Activated CD4-positive, alpha-beta T cell treated with anti-CD3 and anti-CD28 coated beads, Interleukin-2, amount 10 ng/mL, durations not matched to agents 24 days and 14 days (primary cell): ENCODE results near the gene SLC34A1. TPM values are rescaled to one million over a fixed set of nuclear protein-coding genes. Genes with fewer than 3 reads are reported as not detected.

Source experiments
- DNase-seq: peaks from one replicate; pipeline ENCODE4 v3.0.0; 2022
- H3K27ac Mint-ChIP-seq: one replicate; pipeline ENCODE4 v1.8.0; 2022; ENCODE audit warnings: mild to moderate bottlenecking, mixed read lengths
- H3K27me3 Mint-ChIP-seq: one replicate; pipeline ENCODE4 v1.8.0; 2022; ENCODE audit warnings: mixed read lengths
- H3K36me3 Mint-ChIP-seq: one replicate; pipeline ENCODE4 v1.8.0; 2022; ENCODE audit warnings: low read depth, mild to moderate bottlenecking, mixed read lengths
- H3K4me1 Mint-ChIP-seq: one replicate; pipeline ENCODE4 v1.8.0; 2021; ENCODE audit warnings: mixed read lengths
- H3K4me3 Mint-ChIP-seq: one replicate; pipeline ENCODE4 v1.8.0; 2022; ENCODE audit warnings: mild to moderate bottlenecking, moderate library complexity, mixed read lengths
- H3K9me3 Mint-ChIP-seq: one replicate; pipeline ENCODE4 v1.8.0; 2021; ENCODE audit warnings: mixed read lengths
- intact Hi-C: fragments of 100-400 bp; cut with micrococcal nuclease; formaldehyde crosslinking; loops from one replicate; pipeline ENCODE4 v1.15.1; 2023
- total RNA-seq: library from RNA; stranded (reverse); gene quantifications from 2 replicates; pipeline ENCODE4 v1.2.3, GENCODE V29; 2022

The SLC34A1 gene
- total RNA-seq, 1 donor from 2014 or later: not detected

DNA sequence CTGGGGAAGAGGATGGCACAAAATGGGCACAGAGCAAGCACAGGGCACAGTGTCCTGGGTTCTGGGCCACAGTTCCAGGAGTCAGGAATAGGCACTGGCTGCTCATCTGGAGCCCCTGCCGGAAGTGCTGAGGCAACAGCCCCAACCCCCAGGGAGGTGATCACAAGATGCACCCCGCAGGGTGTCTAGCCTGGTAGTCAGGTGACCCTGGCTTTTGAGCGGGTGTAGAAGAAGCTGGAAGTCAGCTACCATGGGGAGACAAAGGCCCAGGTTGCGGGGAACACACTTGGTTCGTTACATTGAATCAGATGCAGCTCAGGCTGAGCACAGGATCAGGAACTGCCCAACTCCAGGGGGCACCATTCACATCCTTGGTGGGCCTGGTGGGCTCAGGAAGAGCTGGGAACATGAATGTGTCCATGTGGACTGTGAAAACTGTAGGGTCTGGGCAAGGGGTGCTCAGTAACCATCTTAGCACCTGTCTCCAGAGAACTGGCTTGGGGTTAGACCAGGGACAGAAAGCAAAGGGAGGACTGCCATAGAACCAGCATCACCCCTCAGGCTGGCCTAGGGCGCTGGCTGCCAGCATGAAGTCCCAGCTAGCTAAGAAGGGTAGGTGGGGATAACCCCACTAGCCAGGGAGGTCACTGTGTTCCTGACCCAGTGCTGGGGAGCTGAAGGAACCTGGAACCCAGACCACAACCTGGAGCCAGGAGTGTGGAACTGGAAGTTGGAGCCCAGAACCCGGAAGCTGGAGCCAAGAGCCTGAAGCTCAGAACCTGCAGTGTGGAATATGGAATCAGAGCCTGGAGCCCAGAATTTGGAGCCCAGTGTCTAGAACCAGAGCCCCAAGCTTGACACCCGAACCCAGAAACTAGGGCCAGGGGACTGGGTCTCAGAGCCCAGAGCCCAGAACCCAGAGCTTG, 6.1 kb upstream of the SLC34A1 start:
- Mint-ChIP-seq H3K9me3 (no peaks in the 10 kb centered on the region), H3K27ac (no peak overlapping the region), H3K4me3 (no peak overlapping the region), H3K36me3 (peaks cover 5% of the 10 kb centered on the region), H3K27me3 (no peaks in the 10 kb centered on the region), H3K4me1 (peaks cover 22% of the 10 kb centered on the region)
- intact Hi-C loops: loop anchor here (10.0 kb wide), 1 partner anchor 263 kb away; no protein-coding TSS in a partner anchor
- no peak for DNase-seq

DNA sequence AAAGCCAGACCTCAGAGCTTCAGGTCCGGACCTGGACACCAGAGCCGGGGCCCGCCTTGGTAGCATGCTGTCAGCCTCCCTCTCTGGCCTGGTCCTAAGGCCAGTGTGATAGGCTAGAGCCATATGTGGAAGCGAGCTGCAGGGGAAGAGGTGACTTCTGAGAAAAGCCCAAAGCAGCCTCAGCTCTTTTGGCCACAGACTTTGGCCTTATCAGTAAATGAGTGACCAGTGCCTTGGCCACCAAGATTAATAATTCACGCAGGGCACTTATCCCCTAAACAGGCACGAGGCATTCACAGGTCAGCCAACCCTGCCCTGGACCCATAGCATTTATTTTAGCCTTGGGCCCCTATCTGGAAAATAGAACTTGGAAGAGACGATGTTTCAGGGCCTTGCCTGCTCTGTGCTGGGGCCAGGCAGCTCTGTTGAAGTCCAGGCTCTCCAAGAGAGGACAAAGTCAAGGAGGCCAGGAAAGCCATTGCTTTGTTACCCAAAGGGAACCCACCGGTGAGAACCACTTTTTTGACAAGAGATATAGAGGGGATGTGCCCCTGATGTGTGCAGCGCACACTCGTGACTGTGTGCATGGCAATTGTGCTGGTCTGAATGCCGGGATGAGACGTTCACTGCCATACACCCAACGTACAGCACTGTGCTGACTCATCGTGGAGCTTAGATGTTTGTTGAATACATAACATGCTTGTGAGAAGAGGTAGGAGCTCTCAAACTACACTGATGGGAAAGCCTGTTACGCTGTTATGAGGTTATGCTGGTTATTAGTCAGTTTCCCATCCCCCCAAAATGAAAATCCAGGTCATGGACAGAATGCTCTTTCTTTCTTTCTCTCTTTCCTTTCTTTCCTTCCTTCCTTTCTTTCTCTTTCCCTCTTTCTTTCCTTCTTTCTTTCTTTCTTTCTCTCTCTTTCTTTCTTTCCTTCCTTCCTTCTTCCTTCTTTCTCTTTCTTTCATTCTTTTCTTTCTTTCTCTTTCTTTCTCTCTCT, 5.0 kb upstream of the SLC34A1 start:
- peaks cover 5% of the 10 kb centered on the region for H3K36me3 Mint-ChIP-seq
- DNase-seq: no peak
- H3K4me1 Mint-ChIP-seq: peaks cover 20% of the 10 kb centered on the region
- H3K27me3 Mint-ChIP-seq: peaks cover 2% of the 10 kb centered on the region
- intact Hi-C loops: loop anchor here (10.0 kb wide), 1 partner anchor 264 kb away; no protein-coding TSS in a partner anchor
- no peak overlapping the region for H3K4me3 Mint-ChIP-seq
- no peaks in the 10 kb centered on the region for H3K9me3 Mint-ChIP-seq
- H3K27ac Mint-ChIP-seq: peak overlapping the region; percentile 51

DNA sequence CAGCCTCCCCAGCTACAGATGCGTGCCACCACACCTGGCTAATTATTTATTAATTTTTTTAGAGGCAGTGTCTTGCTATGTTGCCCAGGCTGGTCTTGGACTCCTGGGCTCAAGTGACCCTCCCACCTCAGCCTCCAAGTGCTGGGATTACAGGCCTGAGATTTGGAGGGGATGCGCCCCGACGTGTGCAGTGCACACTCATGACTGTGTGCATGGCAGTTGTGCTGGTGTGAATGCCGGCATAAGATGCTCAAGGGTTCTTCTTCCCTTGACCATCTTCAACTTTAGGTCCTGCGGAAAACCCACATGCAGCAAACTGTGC, 3.5 kb upstream of the SLC34A1 start:
- Mint-ChIP-seq H3K4me3 (no peak overlapping the region), H3K4me1 (peaks cover 17% of the 10 kb centered on the region), H3K27me3 (peaks cover 2% of the 10 kb centered on the region), H3K27ac (no peak overlapping the region), H3K9me3 (no peaks in the 10 kb centered on the region), H3K36me3 (no peaks in the 10 kb centered on the region)
- intact Hi-C loops: no loop called here
- no peak for DNase-seq

DNA sequence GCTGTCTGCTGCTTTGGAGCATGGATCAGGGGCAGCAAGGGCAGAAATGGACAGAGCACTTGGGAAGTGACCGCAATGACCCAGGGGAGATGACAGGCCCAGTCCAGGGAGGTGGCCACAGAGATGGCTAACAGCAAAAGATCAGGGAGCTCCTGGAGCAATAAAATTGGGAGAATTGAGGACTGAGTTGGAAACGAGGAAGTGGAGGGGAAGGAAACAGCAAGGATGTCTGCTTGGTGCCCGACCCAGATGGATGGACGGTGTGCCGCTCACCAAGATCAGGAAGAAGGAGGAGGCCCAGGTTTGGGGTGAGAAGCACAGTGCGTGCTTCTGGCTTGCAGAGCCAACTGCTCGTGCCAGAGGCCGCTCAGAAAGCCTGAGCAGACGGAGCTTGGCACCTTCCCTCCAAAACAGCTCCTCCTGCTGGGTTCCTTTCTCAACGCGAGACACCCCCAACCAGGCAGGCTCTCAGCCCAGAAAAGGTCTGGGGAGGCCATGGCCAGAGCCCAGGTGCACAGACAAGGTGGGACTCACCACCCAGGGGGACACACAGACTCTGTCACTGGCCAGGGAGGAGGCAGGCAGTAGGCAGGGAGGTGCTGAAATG, 1.7 kb upstream of the SLC34A1 start:
- intact Hi-C loops: no loop called here

DNA sequence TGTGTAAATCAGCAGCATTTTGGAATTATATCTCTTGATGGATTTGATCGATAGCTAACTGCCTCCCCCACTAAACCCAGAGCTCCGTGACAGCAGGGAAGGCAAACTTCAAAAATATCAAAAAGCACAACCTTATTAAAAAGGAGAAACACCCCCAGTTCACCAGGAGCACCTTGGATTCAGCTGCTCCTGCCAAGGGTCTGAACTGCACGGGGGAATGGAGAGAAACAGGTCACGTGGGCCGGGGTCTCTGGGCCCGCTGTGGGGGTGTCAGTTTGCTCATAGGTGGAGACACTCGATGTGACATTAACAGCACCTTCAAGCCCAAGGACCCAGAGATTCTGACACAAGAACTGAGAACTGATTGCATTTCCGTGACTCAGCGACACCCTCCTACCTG, 1.1 kb upstream of the SLC34A1 start:
- no peak overlapping the region for H3K27ac Mint-ChIP-seq
- no peak overlapping the region for H3K4me3 Mint-ChIP-seq
- H3K9me3 Mint-ChIP-seq: no peaks in the 10 kb centered on the region
- H3K36me3 Mint-ChIP-seq: no peaks in the 10 kb centered on the region
- peaks cover 2% of the 10 kb centered on the region for H3K27me3 Mint-ChIP-seq
- intact Hi-C loops: no loop called here
- H3K4me1 Mint-ChIP-seq: peaks cover 17% of the 10 kb centered on the region
- DNase-seq: no peak

More for the DNA sequence above, 1.7 kb upstream of the SLC34A1 start:
- Mint-ChIP-seq H3K4me1 (peaks cover 17% of the 10 kb centered on the region), H3K27me3 (peaks cover 2% of the 10 kb centered on the region), H3K9me3 (no peaks in the 10 kb centered on the region), H3K4me3 (no peak overlapping the region), H3K27ac (no peak overlapping the region), H3K36me3 (no peaks in the 10 kb centered on the region)
- peak; percentile 73 for DNase-seq

DNA sequence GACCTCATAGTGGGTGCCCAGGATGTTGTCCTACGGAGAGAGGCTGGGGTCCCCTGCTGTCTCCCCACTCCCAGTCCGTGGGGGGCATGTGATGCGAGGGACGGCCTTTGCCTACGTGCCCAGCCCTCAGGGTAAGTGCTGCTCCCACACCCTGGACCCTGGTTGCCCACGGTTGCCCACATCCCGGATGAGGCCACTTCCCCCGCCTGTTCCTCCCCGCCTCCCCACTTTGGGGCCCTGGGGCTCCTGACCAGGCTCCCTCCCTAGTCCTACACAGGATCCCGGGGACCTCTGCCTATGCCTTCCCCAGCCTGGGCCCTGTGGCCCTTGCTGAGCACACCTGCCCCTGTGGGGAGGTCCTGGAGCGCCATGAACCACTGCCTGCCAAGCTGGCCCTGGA, 1.5 kb downstream of the SLC34A1 start:
- Mint-ChIP-seq H3K4me1 (peaks cover 31% of the 10 kb centered on the region), H3K27me3 (peaks cover 4% of the 10 kb centered on the region), H3K9me3 (no peaks in the 10 kb centered on the region), H3K36me3 (no peaks in the 10 kb centered on the region), H3K4me3 (no peak overlapping the region), H3K27ac (no peak overlapping the region)
- intact Hi-C loops: no loop called here
- DNase-seq: no peak

DNA sequence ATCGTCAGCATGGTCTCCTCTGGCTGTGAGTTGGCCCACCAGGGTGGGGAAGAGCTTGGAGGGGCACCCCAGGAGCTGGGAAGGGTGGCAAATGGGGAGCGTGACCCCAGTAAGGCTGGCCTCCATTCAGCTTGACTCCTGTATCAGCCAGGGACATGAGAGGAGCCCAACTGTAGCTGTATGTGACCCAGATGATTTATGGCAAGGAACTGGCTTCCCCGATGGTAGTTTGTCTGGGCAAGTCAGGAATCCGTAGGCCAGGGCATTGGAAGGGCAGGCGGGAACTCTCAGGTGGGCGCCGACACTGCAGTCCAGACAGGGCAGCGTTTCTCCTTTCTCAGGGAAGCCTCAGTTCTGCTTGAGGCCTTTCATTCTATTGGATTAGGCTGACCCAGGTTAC, 2.3 kb downstream of the SLC34A1 start:
- H3K4me3 Mint-ChIP-seq: no peak overlapping the region
- peaks cover 36% of the 10 kb centered on the region for H3K4me1 Mint-ChIP-seq
- H3K36me3 Mint-ChIP-seq: no peaks in the 10 kb centered on the region
- no peaks in the 10 kb centered on the region for H3K9me3 Mint-ChIP-seq
- no peak for DNase-seq
- peaks cover 4% of the 10 kb centered on the region for H3K27me3 Mint-ChIP-seq
- intact Hi-C loops: no loop called here
- no peak overlapping the region for H3K27ac Mint-ChIP-seq

DNA sequence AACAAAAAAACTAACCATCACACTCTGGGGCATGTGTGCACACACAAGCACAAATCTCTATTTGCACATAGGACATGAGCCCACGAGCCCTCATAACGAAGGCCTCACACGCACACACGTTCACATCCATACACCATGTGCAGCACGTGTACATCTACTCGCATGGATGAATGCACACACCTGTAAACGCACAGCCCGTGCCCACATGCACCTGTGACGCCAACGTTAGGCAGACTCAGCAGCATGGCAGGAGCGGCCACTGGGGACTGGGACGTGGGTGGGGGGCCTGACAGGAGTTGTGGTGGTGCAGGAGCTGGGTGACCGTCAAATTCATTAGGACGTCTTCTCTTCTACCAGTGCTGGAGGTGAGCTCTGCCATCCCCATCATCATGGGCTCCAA, 3.2 kb downstream of the SLC34A1 start:
- Mint-ChIP-seq H3K27me3 (peaks cover 4% of the 10 kb centered on the region), H3K36me3 (no peaks in the 10 kb centered on the region), H3K27ac (no peak overlapping the region), H3K4me1 (peaks cover 35% of the 10 kb centered on the region), H3K9me3 (no peaks in the 10 kb centered on the region), H3K4me3 (no peak overlapping the region)
- intact Hi-C loops: no loop called here
- DNase-seq: no peak

DNA sequence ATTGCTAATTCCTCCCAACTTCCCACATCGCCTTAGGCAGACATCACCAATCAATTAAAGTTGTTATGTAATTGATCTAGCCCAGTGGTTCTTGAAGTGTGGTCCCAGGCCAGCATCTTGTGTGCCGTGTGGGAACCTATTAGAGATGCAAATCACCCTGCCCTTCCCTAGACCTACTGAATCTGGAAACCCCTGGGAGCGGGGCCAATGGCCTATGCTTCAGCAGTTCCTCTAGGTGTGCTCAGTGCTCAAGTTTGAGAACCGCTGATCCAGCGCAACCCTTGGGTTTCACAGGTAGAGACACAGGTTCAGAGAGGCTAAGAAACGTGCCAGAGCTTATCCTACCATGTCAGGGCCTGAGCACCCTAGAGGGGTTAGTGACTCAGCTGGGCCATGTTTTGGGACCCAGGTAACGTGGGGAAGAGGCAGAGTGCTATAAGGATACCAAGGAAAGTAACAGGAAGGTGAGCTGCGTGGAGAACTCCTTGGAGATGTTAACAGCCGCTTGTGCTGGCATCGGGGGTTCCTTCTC, 4.4 kb downstream of the SLC34A1 start:
- no peak for DNase-seq
- Mint-ChIP-seq H3K4me3 (peak overlapping the region; percentile 23), H3K27ac (peak overlapping the region; percentile 73), H3K36me3 (no peaks in the 10 kb centered on the region), H3K27me3 (peaks cover 4% of the 10 kb centered on the region), H3K9me3 (no peaks in the 10 kb centered on the region), H3K4me1 (peaks cover 36% of the 10 kb centered on the region)
- intact Hi-C loops: loop anchor here (1.0 to 2.0 kb wide), 2 partner anchors 24 to 41 kb away; no protein-coding TSS in a partner anchor

DNA sequence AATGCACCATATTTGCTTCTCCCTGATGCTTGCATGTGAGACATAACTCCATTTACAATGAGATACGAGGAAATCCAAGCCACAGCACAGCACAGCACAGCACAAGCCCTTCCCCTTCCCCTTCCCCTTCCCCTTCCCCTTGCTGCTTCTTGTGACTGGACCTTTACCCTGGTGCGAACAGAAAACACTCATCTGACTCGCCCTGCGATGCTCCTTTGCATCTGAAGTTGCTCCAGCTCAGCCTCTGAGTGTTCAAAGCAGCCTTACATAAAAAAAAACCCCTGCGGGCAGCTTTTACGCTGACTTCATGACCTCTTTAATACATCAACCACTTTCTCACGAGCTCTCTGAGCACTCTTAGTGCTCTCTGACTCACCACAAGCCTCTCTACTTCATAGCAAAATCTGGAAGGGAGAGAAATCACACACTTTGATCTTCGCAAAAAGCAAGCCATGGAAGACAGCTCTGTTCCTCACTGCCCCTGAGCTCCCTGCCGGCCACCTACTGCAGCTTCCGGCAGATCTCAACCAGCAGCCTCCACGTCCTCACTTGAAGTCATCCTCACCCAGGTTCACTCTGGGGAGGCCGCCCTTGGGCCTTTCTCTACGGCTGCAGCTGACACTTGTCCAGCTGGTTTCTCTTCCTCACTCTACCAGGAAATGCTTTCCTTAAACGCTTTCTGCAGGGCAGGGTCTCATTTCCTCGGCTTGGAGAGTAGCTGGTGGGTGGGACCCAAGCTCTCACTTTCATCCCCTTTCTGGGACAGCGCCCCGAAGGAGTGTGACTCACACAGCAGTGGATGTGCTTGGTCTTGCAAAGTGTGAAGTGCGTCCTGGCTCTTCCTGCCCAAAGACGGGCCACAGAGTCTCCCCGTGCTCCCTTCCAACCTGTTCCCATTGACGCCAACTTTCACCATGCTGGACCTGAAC, 5.3 kb downstream of the SLC34A1 start:
- intact Hi-C loops: loop anchor here (1.0 to 2.0 kb wide), 8 partner anchors 13 to 112 kb away; partner anchors contain the start of genes GRK6 and PDLIM7
- Mint-ChIP-seq H3K9me3 (no peaks in the 10 kb centered on the region), H3K36me3 (no peaks in the 10 kb centered on the region), H3K27ac (peak overlapping the region; percentile 73), H3K4me1 (peaks cover 33% of the 10 kb centered on the region), H3K4me3 (peak overlapping the region; percentile 23), H3K27me3 (peaks cover 4% of the 10 kb centered on the region)
- peak; percentile 82 for DNase-seq

DNA sequence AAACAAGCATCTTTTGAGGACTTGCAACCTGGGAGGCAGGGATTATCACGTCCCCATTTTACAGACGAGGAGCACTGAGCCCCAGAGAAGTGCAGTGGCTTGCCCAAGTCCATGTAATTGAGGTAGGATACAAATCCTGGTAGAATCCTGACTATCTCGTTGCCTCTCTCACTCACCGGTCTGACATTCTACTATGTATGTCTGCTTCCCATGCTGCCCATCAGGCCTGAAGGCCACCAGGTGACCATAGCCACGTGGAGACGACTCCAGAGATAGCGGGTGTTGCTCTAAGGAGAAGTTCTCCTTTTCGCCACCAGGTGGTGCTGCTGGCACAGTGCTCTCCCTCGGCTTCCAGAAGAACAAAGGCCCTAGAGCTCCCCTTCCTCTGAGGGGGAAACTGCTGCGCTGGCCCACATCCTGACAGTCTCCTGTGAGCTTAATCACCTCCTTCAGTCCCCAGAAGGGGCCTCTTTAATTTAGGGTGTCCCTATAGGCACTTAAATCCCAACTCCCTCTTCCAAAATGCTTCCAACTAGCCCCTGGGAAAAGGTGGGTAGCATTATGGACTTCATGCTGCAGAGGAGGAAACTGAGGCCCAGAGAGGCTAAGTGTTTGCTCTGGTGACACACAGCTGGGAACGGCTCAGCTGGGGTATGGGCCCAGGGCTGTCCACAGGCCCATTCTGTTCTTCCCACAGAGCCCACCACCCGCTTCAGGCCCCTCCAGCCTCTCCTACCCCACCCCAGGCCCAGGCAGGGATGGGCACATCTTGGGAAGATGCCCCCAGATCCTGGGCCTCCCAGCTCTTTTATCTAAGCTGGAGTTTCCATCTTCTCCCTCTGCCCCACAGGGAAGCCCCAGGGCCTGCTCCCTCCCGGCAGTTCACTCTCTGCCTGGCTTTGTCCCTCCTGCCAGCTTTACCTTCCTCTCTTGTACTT, 6.4 kb downstream of the SLC34A1 start:
- Mint-ChIP-seq H3K4me3 (no peak overlapping the region), H3K27me3 (peaks cover 7% of the 10 kb centered on the region), H3K36me3 (no peaks in the 10 kb centered on the region), H3K27ac (peak overlapping the region; percentile 73), H3K9me3 (no peaks in the 10 kb centered on the region), H3K4me1 (peaks cover 33% of the 10 kb centered on the region)
- peak; percentile 96 for DNase-seq
- intact Hi-C loops: loop anchor here (1.0 kb wide), 6 partner anchors 12 to 111 kb away; partner anchors contain the start of genes GRK6 and PDLIM7

DNA sequence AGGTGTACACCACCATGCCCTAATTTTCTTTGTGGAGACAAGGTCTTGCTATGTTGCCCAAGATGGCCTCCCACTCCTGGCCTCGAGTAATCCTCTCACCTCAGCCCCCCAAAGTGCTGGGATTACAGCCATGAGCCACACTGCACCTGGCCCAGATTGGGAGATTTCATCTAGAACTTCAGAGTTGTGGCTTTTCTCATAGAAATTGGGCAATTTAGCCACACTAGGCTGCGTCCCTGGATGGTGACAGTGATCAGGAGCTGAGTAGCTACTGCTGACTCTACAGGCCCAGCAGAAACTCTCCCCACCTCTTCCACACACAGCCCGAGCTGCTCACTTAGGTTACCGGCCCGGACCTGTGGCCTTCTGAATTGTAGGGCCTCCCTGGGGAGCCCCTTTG, 8.5 kb downstream of the SLC34A1 start:
- intact Hi-C loops: no loop called here
- H3K27me3 Mint-ChIP-seq: peaks cover 7% of the 10 kb centered on the region
- H3K4me1 Mint-ChIP-seq: peaks cover 33% of the 10 kb centered on the region
- no peak for DNase-seq
- H3K27ac Mint-ChIP-seq: peak overlapping the region; percentile 34
- no peaks in the 10 kb centered on the region for H3K36me3 Mint-ChIP-seq
- H3K9me3 Mint-ChIP-seq: no peaks in the 10 kb centered on the region
- H3K4me3 Mint-ChIP-seq: no peak overlapping the region
